Right lobe of liver (tissue), 6 donors: ENCODE results near the gene NRXN3. TPM values are rescaled to one million over a fixed set of nuclear protein-coding genes. Genes with fewer than 3 reads are reported as not detected.

ENCODE experiments used
- ATAC-seq, 4 donors: fragments of 200-7000 bp; cut with Tn5 transposase; one replicate each; pipeline ENCODE4 v1.9.1; 2020; ENCODE audit warnings: mild to moderate bottlenecking in 4 of 4, moderate library complexity in 4 of 4
- DNase-seq, 3 donors: peaks; one replicate each; pipeline ENCODE4 v3.0.0-alpha.2; 2020
- H3K27ac ChIP-seq, 3 donors: fragments of 200-600 bp; one replicate each; pipeline ENCODE4 v1.8.0; 2022
- H3K27me3 ChIP-seq, 2 donors: fragments of 200-600 bp; one replicate each; pipeline ENCODE4 v1.8.0; 2022
- H3K36me3 ChIP-seq, 4 donors: fragments of 200-600 bp; sonication (generic) in 1 of 4; one replicate each; pipeline versions ENCODE4 v1.5.1 to v1.8.0; 2017 to 2022; ENCODE audit warnings: control low read depth in 1 of 4
- H3K4me1 ChIP-seq, 4 donors: fragments of 200-600 bp; sonication (generic) in 1 of 4; one replicate each; pipeline versions ENCODE4 v1.5.1 to v1.8.0; 2017 to 2022; ENCODE audit warnings: control low read depth in 1 of 4
- H3K4me3 ChIP-seq, 3 donors: fragments of 200-600 bp; one replicate each; pipeline ENCODE4 v1.8.0; 2022
- H3K9me3 ChIP-seq, 4 donors: fragments of 200-600 bp; sonication (generic) in 1 of 4; one replicate each; pipeline versions ENCODE4 v1.5.1 to v1.8.0; 2017 to 2022; ENCODE audit warnings: control low read depth in 1 of 4
- POLR2A ChIP-seq: fragments of 450-650 bp; IDR thresholded peaks from one replicate; pipeline ENCODE4 v1.6.1; 2017; ENCODE audit warnings: antibody characterized with exemption, mild to moderate bottlenecking
- WGBS: methylation state at CpG from one replicate; pipeline ENCODE4 v1.1.6; 2018; ENCODE audit warnings: low coverage, low lambda C conversion rate; ENCODE audit not compliant: insufficient coverage; ENCODE audit errors: missing lambda C conversion rate; 5-methylcytosine and 5-hydroxymethylcytosine counted together
- intact Hi-C, 2 donors: fragments of 100-400 bp; cut with DNase I; formaldehyde crosslinking; loops; one replicate each; pipeline versions ENCODE4 v1.11.2 to v1.14.1; 2022
- total RNA-seq, 6 experiments: library from RNA; depleted of rRNA in 2 of 6; stranded (reverse); fragments of >200 nt in 2 of 6; fragmentation: NEBNext Ultra II Directional in 3 of 6; extraction: Animal tissue kit (Norgen Biotek cat#: 25700) in 3 of 6; gene quantifications; one replicate each; pipeline versions ENCODE4 v1.1.0 to v1.2.4, GENCODE V29; 2016 to 2023
- TF ChIP-seq, protein P1 (sequence below), 4 donors: fragments of 200-600 bp in 3 of 4; fragments of 450-650 bp in 1 of 4; IDR thresholded peaks; one replicate each; pipeline versions ENCODE4 v1.5.1 to v1.8.0; 2016 to 2022; ENCODE audit warnings: antibody characterized with exemption in 4 of 4, mild to moderate bottlenecking in 2 of 4
- donor health status: DM: no; HTN: yes; CAD: no.
- donor health status: DM: no; HTN: no; CAD: no.
- donor health status: DM: no; HTN: no; CAD: no.
- donor health status: DM: no; HTN: yes; CAD: no.
- donor health status: DM: no; HTN: yes; CAD: no.

The NRXN3 gene
- total RNA-seq, 6 experiments from 2014 or later = 0.06 to 0.51 (median 0.23) TPM; not detected in 1

DNA sequence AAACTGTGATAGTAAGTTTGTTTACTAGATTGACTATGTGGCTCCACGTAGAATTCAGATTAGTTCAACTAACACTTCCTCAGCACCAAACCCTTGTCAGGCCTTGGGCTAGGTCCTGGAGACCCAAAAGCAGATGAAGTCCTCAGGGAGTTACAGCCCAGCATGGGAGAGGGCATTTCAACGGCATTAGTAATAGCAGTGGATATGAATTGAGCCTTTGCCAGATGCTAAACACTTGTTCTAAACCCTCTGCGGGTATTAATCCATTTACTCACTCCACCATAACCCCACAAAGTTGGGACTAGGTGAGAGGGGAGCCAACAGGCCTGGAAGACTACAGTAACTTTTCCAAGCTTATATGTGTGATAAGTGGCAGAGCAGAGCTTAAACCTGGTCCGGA is 1326.5 kb downstream of the NRXN3 start:
- no peak for TF ChIP-seq POLR2A
- TF ChIP-seq, protein P1, sequence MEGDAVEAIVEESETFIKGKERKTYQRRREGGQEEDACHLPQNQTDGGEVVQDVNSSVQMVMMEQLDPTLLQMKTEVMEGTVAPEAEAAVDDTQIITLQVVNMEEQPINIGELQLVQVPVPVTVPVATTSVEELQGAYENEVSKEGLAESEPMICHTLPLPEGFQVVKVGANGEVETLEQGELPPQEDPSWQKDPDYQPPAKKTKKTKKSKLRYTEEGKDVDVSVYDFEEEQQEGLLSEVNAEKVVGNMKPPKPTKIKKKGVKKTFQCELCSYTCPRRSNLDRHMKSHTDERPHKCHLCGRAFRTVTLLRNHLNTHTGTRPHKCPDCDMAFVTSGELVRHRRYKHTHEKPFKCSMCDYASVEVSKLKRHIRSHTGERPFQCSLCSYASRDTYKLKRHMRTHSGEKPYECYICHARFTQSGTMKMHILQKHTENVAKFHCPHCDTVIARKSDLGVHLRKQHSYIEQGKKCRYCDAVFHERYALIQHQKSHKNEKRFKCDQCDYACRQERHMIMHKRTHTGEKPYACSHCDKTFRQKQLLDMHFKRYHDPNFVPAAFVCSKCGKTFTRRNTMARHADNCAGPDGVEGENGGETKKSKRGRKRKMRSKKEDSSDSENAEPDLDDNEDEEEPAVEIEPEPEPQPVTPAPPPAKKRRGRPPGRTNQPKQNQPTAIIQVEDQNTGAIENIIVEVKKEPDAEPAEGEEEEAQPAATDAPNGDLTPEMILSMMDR (IDR thresholded peaks at IDR 0.05) = no peak
- 74% methylated on average over 4 of the region's 4 CpGs for WGBS

GRCh38 chr14:79500489-79500888 is 1330.3 kb downstream of the NRXN3 start:
- TF ChIP-seq, protein P1 (IDR thresholded peaks at IDR 0.05) = no peak
- TF ChIP-seq POLR2A = no peak
- WGBS = 19% methylated on average over 1 of the region's 1 CpG
- Histone ChIP-seq H3K4me3 (no peak overlapping the region), H3K36me3 (no peaks in the 10 kb centered on the region), H3K4me1 (no peaks in the 10 kb centered on the region), H3K27me3 (no peaks in the 10 kb centered on the region), H3K9me3 (no peaks in the 10 kb centered on the region), H3K27ac (no peak overlapping the region)
- DNase-seq (no peak), ATAC-seq (no peak)
- intact Hi-C loops = no loop called here

More for the DNA sequence above, 1326.5 kb downstream of the NRXN3 start:
- Histone ChIP-seq H3K4me3 (no peak overlapping the region), H3K4me1 (no peaks in the 10 kb centered on the region), H3K9me3 (no peaks in the 10 kb centered on the region), H3K27me3 (no peaks in the 10 kb centered on the region), H3K36me3 (no peaks in the 10 kb centered on the region), H3K27ac (no peak overlapping the region)
- intact Hi-C loops = no loop called here
- no peak for ATAC-seq
- no peak for DNase-seq

DNA sequence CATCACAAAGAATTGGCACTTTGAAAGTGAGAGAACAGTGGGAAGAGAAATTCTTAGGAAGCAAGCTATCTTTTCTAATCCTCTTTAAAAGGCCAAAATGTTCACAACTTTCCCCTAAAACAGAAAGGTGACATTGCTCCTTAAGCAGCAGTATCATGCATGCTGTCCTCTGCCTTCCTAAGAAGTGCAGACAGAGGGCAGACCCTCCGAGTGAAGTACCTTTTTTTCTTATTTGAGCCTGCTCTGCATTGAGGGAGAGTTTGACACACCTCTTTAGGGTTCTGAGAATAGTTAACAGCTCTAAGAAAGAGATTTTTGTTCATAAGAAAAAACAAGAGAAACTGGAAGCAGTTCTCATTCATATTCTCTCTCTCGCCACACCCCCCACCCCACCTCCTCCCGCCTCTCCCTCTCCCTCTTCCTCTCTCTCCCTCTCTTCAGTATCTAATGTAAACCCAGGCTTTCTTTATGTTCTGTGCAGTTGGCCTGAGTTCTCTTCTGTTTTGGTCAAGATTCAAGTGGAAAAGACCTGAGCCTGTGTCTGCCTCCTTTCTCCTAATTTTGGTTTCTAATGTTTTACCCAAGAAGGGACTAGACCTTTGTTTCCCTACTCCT is 1332.1 kb downstream of the NRXN3 start:
- intact Hi-C loops = no loop called here
- TF ChIP-seq, protein P1 (IDR thresholded peaks at IDR 0.05) = no peak
- TF ChIP-seq POLR2A = no peak
- no peaks in the 10 kb centered on the region for H3K36me3 ChIP-seq
- no peaks in the 10 kb centered on the region for H3K9me3 ChIP-seq
- no peak overlapping the region for H3K4me3 ChIP-seq
- H3K27ac ChIP-seq = no peak overlapping the region
- H3K27me3 ChIP-seq = no peaks in the 10 kb centered on the region
- H3K4me1 ChIP-seq = no peaks in the 10 kb centered on the region
- ATAC-seq (no peak), DNase-seq (no peak)
- WGBS = 34% methylated on average over 3 of the region's 3 CpGs

DNA sequence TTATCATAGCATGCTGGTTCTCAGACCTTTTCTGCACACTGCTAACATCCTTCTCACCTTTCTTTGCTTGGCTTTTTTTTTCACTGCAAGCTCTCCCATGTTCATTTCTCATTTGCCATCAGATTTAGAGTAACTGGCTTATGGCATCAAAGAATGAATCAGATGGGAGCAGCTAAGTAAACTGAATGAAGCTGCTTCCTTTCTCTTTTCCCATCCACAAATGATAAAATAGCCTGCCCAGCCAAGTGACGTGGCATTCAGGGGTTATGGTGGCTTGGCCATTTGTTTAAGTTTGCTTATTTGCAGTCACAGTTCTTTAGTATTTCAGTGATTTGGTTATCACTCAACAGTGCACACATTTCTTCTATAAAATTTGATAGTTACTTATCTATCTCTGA is 1332.6 kb downstream of the NRXN3 start:
- no peaks in the 10 kb centered on the region for H3K27me3 ChIP-seq
- no peak overlapping the region for H3K27ac ChIP-seq
- H3K36me3 ChIP-seq = no peaks in the 10 kb centered on the region
- DNase-seq (no peak), ATAC-seq (no peak)
- WGBS = 35% methylated on average over 1 of the region's 1 CpG
- H3K9me3 ChIP-seq = no peaks in the 10 kb centered on the region
- no peak overlapping the region for H3K4me3 ChIP-seq
- TF ChIP-seq POLR2A = no peak
- TF ChIP-seq, protein P1 (IDR thresholded peaks at IDR 0.05) = no peak
- intact Hi-C loops = no loop called here
- no peaks in the 10 kb centered on the region for H3K4me1 ChIP-seq
